Measurements from ENCODE around the gene COL15A1. TPM values are rescaled to one million over a fixed set of nuclear protein-coding genes. Genes with fewer than 3 reads are reported as not detected.

COL15A1 gene
- total RNA-seq (2021; fragmentation: NEBNext Ultra II Directional; extraction: Animal tissue kit (Norgen Biotek cat#: 25700)): under 1 TPM; 0.20 to 0.50 (median 0.32) TPM
- long read RNA-seq: 0 reads

GRCh38 chr9:98943682-98944056 is at the start of gene COL15A1:
Gene COL15A1, plus strand, starts transcription at chr9:98943907. Its CDS starts 155 bp downstream, at chr9:98944062.
- Mint-ChIP-seq H3K27me3 (ENCODE audit: insufficient read depth) (peaks cover 67% of the 10 kb centered on the region), H3K4me1 (ENCODE audit: low read depth) (peaks cover 7% of the 10 kb centered on the region), H3K4me3 (peak within 1 kb of the TSS; percentile 71), H3K27ac (no peak within 1 kb of the TSS), H3K36me3 (ENCODE audit: low read depth) (no peaks in the 10 kb centered on the region), H3K9me3 (no peaks in the 10 kb centered on the region)
- no peak for DNase-seq
- no peak for TF ChIP-seq CTCF (IDR thresholded peaks at IDR 0.05)

- no peak for DNase-seq
- Mint-ChIP-seq H3K4me1 (ENCODE audit: low read depth) (peaks cover 5% of the 10 kb centered on the region), H3K27me3 (ENCODE audit: insufficient read depth) (peaks cover 8% of the 10 kb centered on the region), H3K9me3 (peaks cover 14% of the 10 kb centered on the region), H3K36me3 (ENCODE audit: low read depth) (peaks cover 9% of the 10 kb centered on the region; the same call in 1 of the 2 replicates), H3K27ac (no peak overlapping the region), H3K4me3 (no peak overlapping the region)
- no peak for TF ChIP-seq CTCF (IDR thresholded peaks at IDR 0.05)
Observed at GRCh38 chr9:98894171-98894570, 49.5 kb upstream of the COL15A1 start.

GRCh38 chr9:98894761-98895160 is 48.9 kb upstream of the COL15A1 start:
- H3K4me1 Mint-ChIP-seq (ENCODE audit: low read depth): peaks cover 9% of the 10 kb centered on the region
- H3K27me3 Mint-ChIP-seq (ENCODE audit: insufficient read depth): peaks cover 8% of the 10 kb centered on the region
- H3K4me3 Mint-ChIP-seq: no peak overlapping the region
- peaks cover 9% of the 10 kb centered on the region; the same call in 1 of the 2 replicates for H3K36me3 Mint-ChIP-seq (ENCODE audit: low read depth)
- H3K27ac Mint-ChIP-seq: no peak overlapping the region
- TF ChIP-seq CTCF (IDR thresholded peaks at IDR 0.05): no peak
- H3K9me3 Mint-ChIP-seq: peaks cover 14% of the 10 kb centered on the region
- DNase-seq: no peak

GRCh38 chr9:98896632-98897031 is 47.1 kb upstream of the COL15A1 start:
- Mint-ChIP-seq H3K27ac (no peak overlapping the region), H3K4me3 (no peak overlapping the region), H3K36me3 (ENCODE audit: low read depth) (peaks cover 9% of the 10 kb centered on the region; the same call in 1 of the 2 replicates), H3K4me1 (ENCODE audit: low read depth) (peaks cover 16% of the 10 kb centered on the region), H3K27me3 (ENCODE audit: insufficient read depth) (peaks cover 8% of the 10 kb centered on the region), H3K9me3 (peaks cover 14% of the 10 kb centered on the region)
- TF ChIP-seq CTCF (IDR thresholded peaks at IDR 0.05): no peak
- DNase-seq: no peak

- Mint-ChIP-seq H3K4me3 (no peak overlapping the region), H3K9me3 (peaks cover 14% of the 10 kb centered on the region), H3K36me3 (ENCODE audit: low read depth) (peaks cover 9% of the 10 kb centered on the region; the same call in 1 of the 2 replicates), H3K4me1 (ENCODE audit: low read depth) (peaks cover 16% of the 10 kb centered on the region), H3K27ac (no peak overlapping the region), H3K27me3 (ENCODE audit: insufficient read depth) (peaks cover 10% of the 10 kb centered on the region)
- DNase-seq: no peak
- TF ChIP-seq CTCF (IDR thresholded peaks at IDR 0.05): no peak
Observed at GRCh38 chr9:98897745-98898144, 46.0 kb upstream of the COL15A1 start.
